Osteoblast (primary cell): ENCODE data around the gene JUP. TPM values are rescaled to one million over a fixed set of nuclear protein-coding genes. Genes with fewer than 3 reads are reported as not detected.
A peak's percentile ranks its signal among the peaks of the same experiment; 100 is the strongest.

ENCODE experiments used
- DNase-seq: peaks from one replicate; pipeline ENCODE4 v3.0.0; 2011; ENCODE audit warnings: low spot score, mixed read lengths; ENCODE audit not compliant: insufficient read length; ENCODE audit errors: missing footprints
- H2AFZ ChIP-seq: 2 replicates; pipeline ENCODE4 v1.6.0; 2011; ENCODE audit warnings: mild to moderate bottlenecking, low read length
- H3K27ac ChIP-seq: 2 replicates; pipeline ENCODE4 v1.5.1; 2011; ENCODE audit warnings: mild to moderate bottlenecking, low read depth, low read length, moderate library complexity
- H3K27me3 ChIP-seq: 2 replicates; pipeline ENCODE4 v1.6.0; 2012; ENCODE audit warnings: mild to moderate bottlenecking, control low read depth, inconsistent platforms, low read length, moderate library complexity; ENCODE audit not compliant: insufficient read depth
- H3K36me3 ChIP-seq: 2 replicates; pipeline ENCODE4 v1.5.1; 2011; ENCODE audit warnings: mild to moderate bottlenecking, low read length, control low read depth, moderate library complexity; ENCODE audit not compliant: insufficient read depth
- H3K4me1 ChIP-seq: 2 replicates; pipeline ENCODE4 v1.5.1; 2011; ENCODE audit warnings: mild to moderate bottlenecking, low read length, control low read depth, moderate library complexity; ENCODE audit not compliant: insufficient read depth
- H3K4me2 ChIP-seq: 2 replicates; pipeline ENCODE4 v1.6.0; 2011; ENCODE audit warnings: mild to moderate bottlenecking, low read length; ENCODE audit not compliant: insufficient read depth
- H3K4me3 ChIP-seq: fragments of 200-600 bp; sonication (generic); 3 replicates; pipeline ENCODE4 v1.5.1; 2012; ENCODE audit warnings: mild to moderate bottlenecking, low read length, inconsistent platforms; ENCODE audit not compliant: insufficient read depth
- H3K79me2 ChIP-seq: 2 replicates; pipeline ENCODE4 v1.6.0; 2012; ENCODE audit warnings: mild to moderate bottlenecking, low read length, control low read depth, inconsistent platforms; ENCODE audit not compliant: insufficient read depth
- H3K9me3 ChIP-seq: 2 replicates; pipeline ENCODE4 v1.5.1; 2011; ENCODE audit warnings: low read depth, low read length, control low read depth
- H4K20me1 ChIP-seq: 2 replicates; pipeline ENCODE4 v1.6.0; 2012; ENCODE audit warnings: mild to moderate bottlenecking, low read length, control low read depth; ENCODE audit not compliant: insufficient read depth
- total RNA-seq: library from RNA; depleted of rRNA; stranded (reverse); fragments of >200 nt; gene quantifications from 2 replicates; pipeline ENCODE4 v1.2.3, GENCODE V29; 2012
- TF ChIP-seq, protein P1 (sequence below): IDR thresholded peaks from 2 replicates; pipeline ENCODE4 v1.5.1; 2011; ENCODE audit warnings: mild to moderate bottlenecking, low read depth, low read length, moderate library complexity; ENCODE audit errors: extremely low read depth

JUP gene
- total RNA-seq, 1 donor, result 24.2 TPM

GRCh38 chr17:41785091-41785858 lies 1.2 kb downstream of the JUP start:
- H3K79me2 ChIP-seq, result no peaks in the 10 kb centered on the region
- H4K20me1 ChIP-seq, result no peaks in the 10 kb centered on the region
- peaks cover 10% of the 10 kb centered on the region for H3K4me1 ChIP-seq
- H3K36me3 ChIP-seq, result no peaks in the 10 kb centered on the region
- no peak overlapping the region for H3K27ac ChIP-seq
- peaks cover 13% of the 10 kb centered on the region for H3K27me3 ChIP-seq
- H3K9me3 ChIP-seq, result no peaks in the 10 kb centered on the region
- TF ChIP-seq, protein P1, sequence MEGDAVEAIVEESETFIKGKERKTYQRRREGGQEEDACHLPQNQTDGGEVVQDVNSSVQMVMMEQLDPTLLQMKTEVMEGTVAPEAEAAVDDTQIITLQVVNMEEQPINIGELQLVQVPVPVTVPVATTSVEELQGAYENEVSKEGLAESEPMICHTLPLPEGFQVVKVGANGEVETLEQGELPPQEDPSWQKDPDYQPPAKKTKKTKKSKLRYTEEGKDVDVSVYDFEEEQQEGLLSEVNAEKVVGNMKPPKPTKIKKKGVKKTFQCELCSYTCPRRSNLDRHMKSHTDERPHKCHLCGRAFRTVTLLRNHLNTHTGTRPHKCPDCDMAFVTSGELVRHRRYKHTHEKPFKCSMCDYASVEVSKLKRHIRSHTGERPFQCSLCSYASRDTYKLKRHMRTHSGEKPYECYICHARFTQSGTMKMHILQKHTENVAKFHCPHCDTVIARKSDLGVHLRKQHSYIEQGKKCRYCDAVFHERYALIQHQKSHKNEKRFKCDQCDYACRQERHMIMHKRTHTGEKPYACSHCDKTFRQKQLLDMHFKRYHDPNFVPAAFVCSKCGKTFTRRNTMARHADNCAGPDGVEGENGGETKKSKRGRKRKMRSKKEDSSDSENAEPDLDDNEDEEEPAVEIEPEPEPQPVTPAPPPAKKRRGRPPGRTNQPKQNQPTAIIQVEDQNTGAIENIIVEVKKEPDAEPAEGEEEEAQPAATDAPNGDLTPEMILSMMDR, result no peak
- H3K4me3 ChIP-seq, result peak overlapping the region; percentile 68
- H2AFZ ChIP-seq, result no peak overlapping the region
- H3K4me2 ChIP-seq, result peak overlapping the region; percentile 41
- peak; percentile 61 for DNase-seq

DNA sequence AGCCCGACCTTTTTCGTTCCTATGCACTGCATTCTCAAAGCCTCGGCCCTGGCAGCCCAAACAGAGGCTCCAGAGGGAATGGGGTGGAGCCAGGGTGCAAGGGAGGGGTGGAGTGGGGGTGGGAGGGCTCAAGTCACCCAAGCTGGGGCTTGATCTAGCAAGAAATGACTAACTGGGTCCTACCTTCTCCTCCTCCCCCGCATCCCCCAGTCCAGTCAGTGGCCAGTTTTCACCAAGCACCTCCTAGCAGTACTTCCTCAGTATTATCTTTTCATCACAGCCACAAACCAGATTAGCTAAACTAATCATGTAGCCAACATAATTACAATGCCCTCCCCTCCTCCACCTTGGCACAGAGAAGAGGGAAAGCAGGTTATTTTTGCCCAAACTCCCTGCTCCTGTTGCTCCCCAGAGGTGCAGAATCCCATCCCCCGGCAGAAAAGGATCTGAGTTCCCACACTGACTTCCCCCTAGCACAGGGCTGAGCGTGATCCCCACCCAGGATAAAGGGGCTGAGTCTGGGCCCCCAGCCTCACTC lies 2.2 kb downstream of the JUP start:
- Histone ChIP-seq H3K4me3 (no peak overlapping the region), H3K27ac (no peak overlapping the region)
- DNase-seq, result peak; percentile 95

DNA sequence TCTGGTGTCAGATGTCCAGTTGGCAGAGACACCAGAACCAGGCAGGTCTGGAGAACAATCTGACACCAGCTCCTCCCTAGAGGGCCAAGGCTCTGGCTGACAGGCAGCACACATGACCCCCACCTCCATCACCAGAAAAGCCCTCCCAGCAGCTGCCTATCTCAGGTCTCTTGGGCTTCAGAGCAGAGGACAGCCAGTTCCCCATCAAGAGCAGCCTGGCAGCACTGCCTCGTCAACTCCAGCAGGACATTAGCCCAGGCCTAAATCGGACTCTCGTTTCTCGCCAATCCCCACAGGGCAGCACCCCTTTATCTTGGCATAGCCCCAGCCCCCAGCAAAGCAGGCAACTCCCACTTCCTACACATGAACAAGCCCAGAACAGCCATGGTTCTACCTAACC lies 4.4 kb downstream of the JUP start:
- Histone ChIP-seq H3K27me3 (peaks cover 10% of the 10 kb centered on the region), H3K27ac (no peak overlapping the region), H3K79me2 (no peaks in the 10 kb centered on the region), H3K4me2 (no peak overlapping the region), H2AFZ (no peak overlapping the region), H4K20me1 (peaks cover 2% of the 10 kb centered on the region), H3K9me3 (no peaks in the 10 kb centered on the region), H3K36me3 (no peaks in the 10 kb centered on the region), H3K4me3 (no peak overlapping the region), H3K4me1 (peaks cover 20% of the 10 kb centered on the region)
- peak; percentile 66 for DNase-seq
- TF ChIP-seq, protein P1, result no peak

More for the DNA sequence above, 2.2 kb downstream of the JUP start:
- no peaks in the 10 kb centered on the region for H3K9me3 ChIP-seq
- no peak overlapping the region for H2AFZ ChIP-seq
- no peaks in the 10 kb centered on the region for H4K20me1 ChIP-seq
- peaks cover 10% of the 10 kb centered on the region for H3K4me1 ChIP-seq
- peak overlapping the region; percentile 23 for H3K4me2 ChIP-seq
- no peaks in the 10 kb centered on the region for H3K79me2 ChIP-seq
- no peaks in the 10 kb centered on the region for H3K36me3 ChIP-seq
- TF ChIP-seq, protein P1, result no peak
- peaks cover 10% of the 10 kb centered on the region for H3K27me3 ChIP-seq

DNA sequence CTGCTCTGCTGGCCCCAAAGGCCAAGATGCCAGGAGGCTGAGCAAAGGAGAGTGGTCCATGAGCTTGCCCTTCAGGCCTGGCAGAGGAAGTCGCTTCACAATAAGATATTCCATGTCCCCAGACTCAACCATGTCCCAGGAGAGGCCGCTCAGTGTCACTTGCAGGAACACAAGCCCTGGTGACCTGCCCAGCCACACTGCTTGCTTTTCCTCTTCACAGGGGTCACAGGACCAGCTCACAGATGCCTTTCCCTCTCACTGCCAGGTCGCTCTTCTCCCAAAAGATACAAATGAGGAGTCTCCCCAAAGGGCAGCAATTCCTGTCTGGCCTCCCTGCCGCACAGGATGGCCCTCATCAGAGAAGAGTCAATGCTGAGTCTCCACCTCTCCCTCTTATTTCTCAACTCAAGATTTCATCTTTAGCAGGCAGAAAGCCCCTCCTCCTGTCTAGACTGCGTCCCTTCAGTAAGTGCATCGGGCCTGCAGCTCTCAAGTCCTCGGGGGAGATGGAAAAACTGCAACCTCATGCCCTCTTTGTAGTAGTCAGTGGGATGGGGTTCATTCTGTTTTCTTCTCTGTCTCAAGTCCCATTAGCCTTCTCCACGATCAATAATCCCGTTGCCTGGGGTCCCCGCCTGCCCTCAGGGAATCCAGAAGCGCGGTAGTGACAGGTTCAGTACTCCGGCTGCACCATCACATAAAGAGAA lies 5.0 kb downstream of the JUP start:
- H4K20me1 ChIP-seq, result peaks cover 4% of the 10 kb centered on the region

More for the DNA sequence above, 5.0 kb downstream of the JUP start:
- H3K9me3 ChIP-seq, result no peaks in the 10 kb centered on the region
- H3K4me3 ChIP-seq, result no peak overlapping the region
- peak; percentile 41 for DNase-seq
- no peaks in the 10 kb centered on the region for H3K36me3 ChIP-seq
- H3K79me2 ChIP-seq, result no peaks in the 10 kb centered on the region
- H3K4me1 ChIP-seq, result peaks cover 23% of the 10 kb centered on the region
- no peak overlapping the region for H2AFZ ChIP-seq
- H3K27me3 ChIP-seq, result peaks cover 10% of the 10 kb centered on the region
- H3K27ac ChIP-seq, result no peak overlapping the region
- TF ChIP-seq, protein P1, result no peak
- no peak overlapping the region for H3K4me2 ChIP-seq
